Left colon (tissue), 2 donors: Measurements from ENCODE around the gene PRKCH. TPM values are rescaled to one million over a fixed set of nuclear protein-coding genes. Genes with fewer than 3 reads are reported as not detected.
A peak's percentile ranks its signal among the peaks of the same experiment; 100 is the strongest.
"Not testable (repeated sequence)": the region's sequence is repeated elsewhere in the genome, so short reads cannot be mapped to it uniquely, and the experiment has no call there.

Experiments used
- ATAC-seq: fragments of 200-7000 bp; cut with Tn5 transposase; one replicate; pipeline ENCODE4 v1.9.1; 2020; ENCODE audit warnings: mild to moderate bottlenecking, moderate library complexity
- DNase-seq, 2 donors: peaks; one replicate each; pipeline ENCODE4 v3.0.0-alpha.2; 2020
- intact Hi-C, 2 donors: fragments of 100-400 bp; cut with DNase I in 1 of 2; cut with micrococcal nuclease in 1 of 2; formaldehyde crosslinking; loops; one replicate each; pipeline versions ENCODE4 v1.11.2 to v1.14.0; 2022; cut with DNase I, micrococcal nuclease
- total RNA-seq, 2 donors: library from RNA; stranded (reverse); fragmentation: NEBNext Ultra II Directional; extraction: Animal tissue kit (Norgen Biotek cat#: 25700); gene quantifications; one replicate each; pipeline ENCODE4 v1.2.1, GENCODE V29; 2021
- donor health status: DM: no; HTN: no; CAD: no.
- donor health status: DM: yes; HTN: yes; CAD: no.

Gene PRKCH
- total RNA-seq, 2 donors from 2014 or later: 11.7 to 11.9 TPM

DNA sequence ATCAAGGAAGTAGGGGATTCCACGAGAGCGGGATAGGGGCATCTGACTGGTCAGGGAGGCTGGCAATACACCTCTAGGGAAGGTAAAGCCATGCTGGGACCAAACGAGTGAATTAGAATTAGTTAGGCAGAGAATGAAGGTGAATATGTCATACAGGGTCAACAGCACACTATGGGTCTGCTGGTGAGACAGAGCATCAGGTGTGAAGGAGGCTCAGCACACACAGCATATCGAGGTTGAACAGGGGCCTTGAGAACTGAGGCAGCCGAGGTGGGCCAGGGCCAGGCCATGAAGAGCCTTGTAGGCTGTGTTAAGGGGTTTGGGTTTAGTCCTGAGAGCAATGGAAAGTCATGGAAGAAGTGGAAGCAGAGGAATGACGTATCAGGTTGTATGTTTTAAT is 137.8 kb downstream of the PRKCH start:
- DNase-seq (no peak), ATAC-seq (no peak)
- intact Hi-C loops: loop anchor here in 1 of 2 donors (5.0 kb wide), 1 partner anchor 378 kb away; no protein-coding TSS in a partner anchor

DNA sequence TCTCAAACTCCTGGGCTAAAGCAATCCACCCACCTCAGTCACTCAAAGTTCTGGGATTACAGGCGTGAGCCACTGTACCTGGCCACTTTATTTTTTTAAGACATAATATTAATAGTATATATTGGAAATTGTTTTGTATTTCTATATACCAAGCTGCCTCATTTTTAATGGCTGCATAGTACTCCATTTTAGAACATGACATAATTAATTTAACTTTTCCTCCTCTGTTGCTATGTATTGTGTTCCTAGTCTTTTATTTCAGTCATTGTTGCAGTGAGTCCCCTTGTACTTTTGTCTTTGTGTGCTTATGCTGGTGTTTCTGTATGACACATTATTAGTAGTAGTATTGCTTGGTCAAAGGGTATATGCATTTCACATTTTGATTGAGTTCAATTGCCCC is 138.7 kb downstream of the PRKCH start:
- intact Hi-C loops: loop anchor here (10.0 kb wide), 2 partner anchors 275 to 375 kb away; no protein-coding TSS in a partner anchor
- DNase-seq: no peak
- ATAC-seq: no peak

DNA sequence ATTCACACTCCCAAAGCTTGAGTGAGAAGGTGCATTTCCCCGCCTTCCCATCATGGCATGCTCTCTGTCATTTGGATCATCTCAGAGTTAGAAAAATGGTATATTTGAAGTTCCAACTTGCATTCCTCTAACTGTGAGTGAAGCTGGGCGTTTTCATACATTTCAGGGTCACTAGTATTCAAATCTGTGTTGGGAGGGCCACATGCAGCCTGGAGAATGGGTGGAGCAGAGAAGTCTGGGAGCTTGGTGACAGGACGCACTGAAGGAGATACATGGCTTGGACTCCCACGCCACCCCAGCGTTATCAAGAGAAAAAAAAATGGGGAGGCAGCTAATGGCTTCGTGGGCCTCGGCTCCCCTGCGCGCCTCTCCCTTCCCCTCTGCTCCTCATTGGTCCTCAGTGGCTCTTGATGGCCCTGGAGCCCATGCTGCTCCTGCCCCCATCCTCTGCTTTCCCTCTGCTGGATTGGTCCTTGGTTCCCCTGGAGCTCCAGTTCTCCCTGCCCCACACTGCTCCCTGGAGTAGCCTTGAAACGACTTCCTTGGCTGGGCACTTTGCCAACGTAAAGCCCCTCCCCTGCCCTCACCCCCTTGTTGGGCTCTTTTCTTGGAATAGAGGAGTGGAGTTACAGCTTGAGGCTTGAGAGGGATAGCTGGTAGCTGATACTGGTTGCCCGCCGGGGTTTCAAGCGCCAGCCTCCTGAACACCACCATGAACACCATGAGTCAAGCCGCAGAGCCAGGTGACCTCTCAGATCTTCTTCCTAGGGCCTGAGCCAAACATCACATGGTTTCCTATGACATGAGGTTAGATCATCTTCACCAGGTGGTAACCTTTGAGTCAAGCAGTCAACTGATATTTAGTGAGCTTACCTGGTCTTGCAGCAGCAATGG is 139.6 kb downstream of the PRKCH start:
- intact Hi-C loops: loop anchor here (10.0 kb wide), 2 partner anchors 274 to 374 kb away; no protein-coding TSS in a partner anchor
- DNase-seq (no peak), ATAC-seq (no peak)

DNA sequence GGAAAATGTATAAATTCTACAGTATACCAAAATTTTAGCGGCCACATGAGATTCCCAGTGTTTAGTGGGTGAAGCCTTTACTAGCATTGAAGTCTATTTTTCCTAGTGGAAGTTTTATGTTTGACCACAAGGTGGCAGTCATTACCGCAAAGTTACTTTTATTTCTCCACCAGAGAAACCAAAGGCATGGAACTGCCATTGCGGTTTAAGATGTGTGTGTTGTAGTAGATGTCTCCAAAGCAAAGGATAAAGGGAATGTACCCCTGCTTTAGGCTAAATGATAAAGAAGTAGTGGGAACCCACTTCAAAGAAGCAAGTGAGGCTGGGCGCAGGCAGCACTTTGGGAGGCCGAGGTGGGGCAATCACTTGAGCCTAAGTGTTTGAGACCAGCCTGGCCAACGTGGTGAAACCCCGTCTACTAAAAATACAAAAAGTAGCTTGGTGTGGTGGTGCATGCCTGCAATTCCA is 140.5 kb downstream of the PRKCH start:
- DNase-seq (no peak), ATAC-seq (peak; percentile 76)
- intact Hi-C loops: loop anchor here (10.0 kb wide), 2 partner anchors 273 to 373 kb away; no protein-coding TSS in a partner anchor

DNA sequence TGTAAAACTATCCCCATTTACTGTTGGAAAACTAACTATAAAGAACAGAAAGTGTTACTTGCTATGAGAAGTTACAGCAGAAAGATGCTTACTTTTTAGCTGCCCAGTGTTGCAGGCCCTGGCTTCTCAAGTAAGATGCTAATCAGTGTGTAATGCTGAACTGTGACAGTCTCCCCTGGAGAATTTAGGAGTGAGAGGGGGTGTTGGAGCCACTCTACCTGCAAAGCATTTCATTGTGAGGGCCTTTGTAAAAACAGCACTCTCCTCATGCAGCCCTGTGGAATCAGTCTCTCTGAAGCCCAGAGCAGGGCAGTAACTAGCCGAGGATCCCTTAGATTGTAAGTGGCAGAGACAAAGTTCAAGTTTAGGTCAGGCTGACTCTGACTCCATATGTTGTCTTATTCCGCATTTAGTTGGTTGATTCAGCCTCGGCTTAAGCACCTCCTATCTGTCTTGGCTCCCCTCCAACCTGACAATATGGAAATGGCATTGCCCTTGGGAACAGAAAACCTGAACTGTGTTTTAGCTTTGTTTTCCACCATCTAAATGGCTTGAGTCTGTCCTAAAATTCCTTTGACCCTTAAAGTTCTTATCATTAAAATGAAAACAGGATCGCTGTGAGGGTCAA is 141.3 kb downstream of the PRKCH start:
- intact Hi-C loops: loop anchor here (10.0 kb wide), 2 partner anchors 272 to 372 kb away; no protein-coding TSS in a partner anchor
- no peak for DNase-seq
- peak; percentile 92 for ATAC-seq

DNA sequence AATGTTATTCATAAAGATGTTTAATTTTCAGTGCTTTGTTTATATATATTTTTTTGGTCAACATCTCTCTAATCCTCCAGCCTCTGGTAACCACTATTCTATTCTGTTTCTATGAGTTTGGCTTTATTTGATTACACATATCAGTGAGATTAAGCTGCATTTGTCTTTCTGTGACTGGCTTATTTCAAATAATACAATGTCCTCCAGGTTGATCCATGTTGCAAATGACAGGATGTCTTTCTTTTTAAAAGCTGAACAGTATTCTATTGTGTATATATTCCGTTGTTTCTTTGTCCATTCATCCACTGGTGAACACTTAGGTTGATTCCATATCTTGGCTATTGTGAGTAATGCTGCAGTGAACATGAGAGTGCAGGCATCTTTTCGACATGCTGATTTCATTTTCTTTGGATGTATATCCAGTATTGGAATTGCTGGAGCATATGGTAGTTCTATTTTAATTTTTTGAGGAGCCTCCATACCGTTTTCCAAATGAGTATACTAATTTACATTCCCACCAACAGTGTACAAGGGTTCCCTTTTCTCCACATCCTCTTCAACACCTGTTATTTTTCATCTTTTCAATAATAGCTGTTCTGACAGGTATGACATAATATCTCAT is 142.4 kb downstream of the PRKCH start:
- intact Hi-C loops: loop anchor here (10.0 kb wide), 2 partner anchors 271 to 371 kb away; no protein-coding TSS in a partner anchor
- DNase-seq (no peak), ATAC-seq (no peak)

DNA sequence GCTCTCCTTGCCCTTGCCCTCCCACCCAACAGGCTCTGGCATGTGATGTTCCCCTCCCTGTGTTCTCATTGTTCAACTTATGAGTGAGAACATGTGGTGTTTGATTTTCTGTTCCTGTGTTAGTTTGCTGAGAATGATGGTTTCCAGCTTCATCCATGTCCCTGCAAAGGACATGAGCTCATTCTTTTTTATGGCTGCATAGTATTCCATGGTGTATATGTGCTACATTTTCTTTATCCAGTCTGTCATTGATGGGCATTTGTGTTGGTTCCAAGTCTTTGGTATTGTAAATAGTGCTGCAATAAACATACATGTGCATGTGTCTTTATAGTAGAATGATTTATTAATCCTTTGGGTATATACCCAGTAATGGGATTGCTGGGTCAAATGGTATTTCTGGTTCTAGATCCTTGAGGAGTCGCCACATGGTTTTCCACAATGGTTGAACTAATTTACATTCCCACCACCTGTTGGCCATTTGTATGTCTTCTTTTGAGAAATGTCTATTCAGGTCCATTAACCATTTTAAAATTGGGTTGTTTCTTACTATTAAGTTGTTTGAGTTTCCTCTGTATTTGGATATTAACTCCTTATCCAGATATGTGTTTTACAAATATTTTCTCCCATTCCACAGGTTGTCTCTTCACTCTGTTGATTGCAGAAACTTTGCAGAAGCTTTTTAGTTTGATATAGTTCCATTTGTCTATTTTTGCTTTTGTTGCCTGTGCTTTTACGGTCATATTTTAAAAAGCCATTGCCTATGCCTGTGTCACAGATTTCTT is 143.4 kb downstream of the PRKCH start:
- DNase-seq, ATAC-seq: not testable (repeated sequence)
- intact Hi-C loops: loop anchor here (10.0 kb wide), 2 partner anchors 270 to 370 kb away; no protein-coding TSS in a partner anchor

DNA sequence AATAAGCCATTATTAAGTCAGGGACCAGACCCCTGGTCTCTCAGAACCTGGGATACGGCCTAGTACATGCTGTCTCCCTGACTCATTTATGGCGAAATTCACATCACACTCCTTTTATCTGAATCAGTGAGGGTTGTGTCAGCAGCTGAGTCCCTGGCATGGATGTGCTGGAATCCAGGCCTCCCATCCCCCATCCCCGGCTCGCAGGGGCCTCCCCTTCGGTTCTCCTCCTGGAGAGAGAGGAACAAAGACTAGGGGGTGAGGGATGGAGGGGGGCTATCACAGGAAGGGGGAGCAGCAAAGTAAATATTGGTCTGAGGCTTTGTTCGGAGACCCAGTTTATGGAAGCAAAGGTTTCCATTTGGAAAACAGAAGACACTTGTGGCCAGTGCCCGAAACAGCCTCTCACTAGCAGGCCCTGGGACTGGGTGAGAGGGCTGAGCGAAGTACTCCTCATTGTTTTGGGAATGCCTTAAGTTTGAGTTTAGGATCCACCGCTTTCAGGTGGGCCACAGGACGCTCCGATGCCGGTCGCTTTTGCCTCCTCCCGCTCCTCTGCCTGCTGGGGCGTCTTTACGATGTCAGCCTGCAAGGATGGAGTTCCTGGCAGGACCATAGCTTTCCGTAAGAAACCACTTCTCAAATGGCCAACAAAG is 145.0 kb downstream of the PRKCH start:
- intact Hi-C loops: loop anchor here (10.0 kb wide), 2 partner anchors 268 to 368 kb away; no protein-coding TSS in a partner anchor
- ATAC-seq (no peak), DNase-seq (no peak)

DNA sequence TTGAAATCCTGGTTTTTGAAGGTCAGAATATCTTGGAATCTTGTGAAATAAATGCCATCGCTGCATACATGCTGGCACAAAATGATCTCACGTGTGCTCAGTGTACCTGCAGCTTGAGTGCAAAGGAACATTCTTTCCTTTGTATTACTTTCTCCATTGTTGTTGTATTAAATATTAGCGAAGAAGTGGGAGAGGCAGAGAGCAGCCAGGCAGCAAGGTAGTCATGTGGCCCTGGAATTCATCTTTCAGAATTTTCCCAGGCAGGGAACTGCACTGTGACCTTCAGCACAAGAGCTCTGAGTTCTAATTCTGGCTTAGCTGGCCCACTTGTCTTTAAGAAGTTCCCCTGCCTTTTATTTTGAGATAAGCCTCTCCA is 145.5 kb downstream of the PRKCH start:
- no peak for ATAC-seq
- DNase-seq: no peak
- intact Hi-C loops: loop anchor here (10.0 kb wide), 2 partner anchors 268 to 368 kb away; no protein-coding TSS in a partner anchor

DNA sequence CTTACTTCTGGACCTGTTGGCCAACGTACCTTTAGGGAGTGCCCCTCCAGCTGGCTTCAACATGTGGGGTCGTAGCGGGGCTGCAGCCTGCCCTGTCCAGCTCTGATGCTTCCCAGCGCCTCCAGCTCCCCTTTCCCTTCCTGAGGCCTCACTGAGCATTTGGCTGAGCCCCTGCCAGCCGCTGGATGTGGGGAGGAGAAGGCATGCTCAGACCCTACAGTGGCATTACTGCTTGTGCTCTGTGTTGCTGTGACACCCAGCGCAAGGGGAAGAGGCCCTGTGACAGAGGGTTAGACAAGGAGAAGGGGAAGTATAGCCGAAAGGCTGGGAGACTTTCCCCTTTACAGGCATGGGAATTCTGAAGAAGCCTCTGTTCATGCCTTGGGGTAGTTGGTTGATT is 145.9 kb downstream of the PRKCH start:
- intact Hi-C loops: loop anchor here (10.0 kb wide), 2 partner anchors 268 to 368 kb away; no protein-coding TSS in a partner anchor
- DNase-seq (no peak), ATAC-seq (no peak)

DNA sequence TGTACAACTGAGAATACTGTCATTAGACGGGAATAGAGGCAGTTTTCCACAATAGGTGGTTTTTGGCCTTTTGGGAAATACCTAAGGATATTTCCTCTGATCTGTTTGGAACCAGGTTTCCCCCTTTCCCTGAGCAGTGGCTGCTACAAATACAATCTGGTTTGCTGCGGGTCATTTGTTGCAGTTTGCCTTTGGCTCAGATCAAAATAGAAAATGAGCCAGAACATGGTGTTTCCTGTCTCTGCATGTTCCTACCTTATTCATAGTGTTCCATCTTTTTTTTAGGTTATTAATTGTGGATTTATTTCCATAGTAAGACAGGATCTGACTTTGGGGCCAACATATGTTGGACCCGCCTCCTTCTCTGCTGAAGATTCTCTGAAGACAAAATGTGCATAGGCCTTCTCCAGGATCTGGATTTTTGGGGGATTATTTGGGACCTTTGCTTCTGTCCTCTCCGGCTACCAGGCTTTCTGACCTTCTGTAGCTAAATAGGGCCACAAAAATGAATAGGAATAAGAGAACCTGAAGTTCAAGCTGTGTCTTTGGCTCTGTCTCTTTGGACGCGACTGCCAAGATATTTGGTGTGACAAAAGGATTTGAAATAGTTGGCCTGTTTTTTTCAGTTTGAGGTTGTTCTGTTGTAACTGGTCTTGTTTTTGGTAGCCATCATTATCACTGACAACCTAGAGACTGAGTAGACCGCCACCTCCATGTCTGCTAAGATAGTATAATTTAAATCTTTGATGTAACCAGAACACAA is 146.9 kb downstream of the PRKCH start:
- ATAC-seq: no peak
- DNase-seq: no peak

DNA sequence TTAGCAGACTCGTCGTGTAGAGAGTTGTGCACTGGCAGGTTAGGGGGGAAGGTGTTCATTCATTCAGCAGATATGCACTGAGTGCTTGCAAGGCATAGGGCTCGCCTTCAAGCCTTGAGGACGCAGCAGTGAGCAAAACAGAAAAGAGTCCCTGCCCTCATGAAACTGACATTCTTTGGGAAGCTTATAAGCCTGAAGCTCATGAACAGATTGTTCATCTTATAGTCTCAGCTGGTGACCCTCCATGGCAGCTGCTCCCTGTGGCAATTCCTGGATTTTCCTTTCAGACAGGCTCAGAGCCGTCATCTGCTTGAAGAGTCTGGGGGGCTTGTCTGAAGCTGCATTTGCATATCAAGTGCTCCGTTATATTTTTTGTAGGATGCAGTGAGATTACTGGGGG is 148.4 kb downstream of the PRKCH start:
- no peak for ATAC-seq
- intact Hi-C loops: loop anchor here (10.0 kb wide), 3 partner anchors 235 to 365 kb away; no protein-coding TSS in a partner anchor
- no peak for DNase-seq

More for the DNA sequence above, 146.9 kb downstream of the PRKCH start:
- intact Hi-C loops: loop anchor here (10.0 kb wide), 2 partner anchors 267 to 367 kb away; no protein-coding TSS in a partner anchor

DNA sequence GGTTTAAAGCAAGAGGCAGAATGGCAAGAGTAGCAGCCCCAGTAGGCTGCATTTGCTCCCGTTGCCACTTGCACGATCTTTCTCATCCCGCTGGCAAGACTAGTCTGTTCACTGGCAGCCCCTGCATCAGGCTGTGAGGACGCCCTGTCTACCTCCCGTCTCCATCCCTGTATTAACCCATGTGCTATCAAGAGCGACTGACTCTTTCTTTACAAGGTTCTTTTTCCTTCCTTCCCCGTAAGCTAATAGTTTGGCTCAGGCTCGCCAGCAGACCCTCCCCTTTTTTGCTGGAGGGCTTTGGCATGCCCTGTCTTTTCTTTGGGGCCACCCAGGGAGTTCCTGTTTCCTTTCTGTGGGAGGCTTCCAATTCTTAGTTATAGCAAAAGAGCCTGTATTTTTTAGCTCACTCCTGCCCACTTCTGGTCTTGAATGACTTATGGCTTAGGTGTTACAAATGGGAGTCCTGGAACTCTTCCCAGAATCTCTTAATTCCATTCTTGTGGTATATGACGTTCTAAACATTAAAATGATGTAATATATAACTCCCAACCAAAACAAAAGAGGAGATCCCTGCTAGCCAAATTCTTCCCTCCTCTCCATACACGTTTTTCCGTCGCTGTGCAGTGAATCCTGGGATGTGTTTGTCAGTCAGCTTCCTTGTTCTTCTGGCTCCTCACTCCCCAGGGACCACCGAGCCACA is 149.0 kb downstream of the PRKCH start:
- intact Hi-C loops: loop anchor here in 1 of 2 donors (10.0 kb wide), 1 partner anchor 234 kb away; no protein-coding TSS in a partner anchor
- DNase-seq: no peak
- no peak for ATAC-seq

DNA sequence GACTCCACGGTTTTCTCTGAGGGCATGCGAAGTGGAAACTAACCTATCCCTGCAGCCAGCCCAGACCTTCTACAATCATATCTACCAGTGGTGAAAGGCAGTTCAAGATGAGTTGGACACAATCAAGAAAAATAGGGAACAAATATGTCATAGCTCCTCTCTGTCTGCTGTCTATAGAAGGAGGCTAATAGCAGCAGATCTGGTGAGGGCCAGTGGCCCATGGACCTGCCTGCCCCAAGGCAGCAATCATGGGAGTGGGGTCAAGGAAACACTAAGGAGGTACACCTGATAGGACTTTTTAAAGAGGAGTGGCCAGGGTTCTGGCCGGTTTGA is 149.5 kb downstream of the PRKCH start:
- no peak for ATAC-seq
- DNase-seq: no peak
- intact Hi-C loops: loop anchor here in 1 of 2 donors (10.0 kb wide), 1 partner anchor 234 kb away; no protein-coding TSS in a partner anchor

DNA sequence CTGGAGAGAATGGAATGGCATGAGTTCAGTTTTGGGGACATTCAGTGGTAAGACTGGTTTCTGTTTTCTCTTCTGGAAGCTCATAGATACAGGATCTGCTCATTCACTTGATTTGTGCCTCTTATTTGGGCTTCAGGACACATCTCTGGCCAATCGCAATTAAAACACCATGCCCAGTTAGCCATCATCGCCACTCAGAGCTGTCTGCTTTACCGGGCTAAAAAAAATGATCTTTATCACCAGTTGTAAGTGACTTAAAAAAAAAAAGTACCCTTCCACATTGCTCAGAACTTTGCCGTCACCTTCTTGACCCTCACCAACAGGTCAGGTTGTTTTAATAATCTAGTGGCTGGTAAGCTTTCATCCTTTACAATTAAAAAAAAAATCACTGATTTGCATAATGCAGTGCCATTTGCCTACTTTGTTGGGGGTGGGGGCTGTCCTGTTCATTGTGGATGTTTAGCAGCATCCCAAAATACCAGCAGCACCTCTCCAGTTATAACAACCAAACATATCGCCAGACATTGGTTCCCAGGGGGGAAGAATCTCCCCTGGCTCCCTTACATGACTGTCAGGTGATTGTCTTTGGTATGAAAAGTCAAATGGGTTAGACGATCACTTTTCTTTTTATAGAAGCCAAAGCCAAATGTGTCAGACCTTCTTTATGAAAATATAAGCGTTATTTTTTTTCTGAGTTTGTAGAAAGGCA is 150.1 kb downstream of the PRKCH start:
- no peak for ATAC-seq
- intact Hi-C loops: loop anchor here in 1 of 2 donors (10.0 kb wide), 1 partner anchor 233 kb away; no protein-coding TSS in a partner anchor
- DNase-seq: no peak
